Measurements from ENCODE around the gene COG7.

GRCh38 chr16:23498863-23499262 lies 45.9 kb upstream of the COG7 start:
- TF ChIP-seq CTCF (IDR thresholded peaks at IDR 0.05) (no peak), POLR2A (IDR thresholded peaks at IDR 0.05) (no peak)

All from Peyer's patch (tissue), 4 donors.